GM12878 (cell line): ENCODE results near the gene FAM9C. TPM values are rescaled to one million over a fixed set of nuclear protein-coding genes. Genes with fewer than 3 reads are reported as not detected.

Experiments used
- BCLAF1 ChIP-seq: fragments of 450-650 bp; IDR thresholded peaks from 2 replicates; pipeline ENCODE4 v1.6.1; 2017; ENCODE audit warnings: antibody characterized with exemption, mild to moderate bottlenecking, moderate library complexity
- BRCA1 ChIP-seq: IDR thresholded peaks from 2 replicates; pipeline ENCODE4 v1.6.1; 2011; ENCODE audit warnings: low read depth, low read length, improper control_type of control experiment
- CBFB ChIP-seq: IDR thresholded peaks from 2 replicates; pipeline ENCODE4 v1.6.1; 2016; ENCODE audit warnings: antibody characterized with exemption, low read depth
- HCFC1 ChIP-seq: fragments of 150-350 bp; IDR thresholded peaks from 2 replicates; pipeline ENCODE4 v1.6.1; 2014; ENCODE audit warnings: low read length
- MLLT1 ChIP-seq: fragments of 450-650 bp; IDR thresholded peaks from 2 replicates; pipeline ENCODE4 v1.6.1; 2016; ENCODE audit warnings: mild to moderate bottlenecking
- MTA2 ChIP-seq: fragments of 450-650 bp; IDR thresholded peaks from 2 replicates; pipeline ENCODE4 v1.6.1; 2016; ENCODE audit warnings: low read depth, mild to moderate bottlenecking, moderate library complexity
- MYB ChIP-seq: fragments of 150-350 bp; IDR thresholded peaks from 2 replicates; pipeline ENCODE4 v1.6.1; 2014; ENCODE audit warnings: mild to moderate bottlenecking, low read depth, low read length, borderline replicate concordance
- NR2C2 ChIP-seq: IDR thresholded peaks from 2 replicates; pipeline ENCODE4 v1.6.1; 2011; ENCODE audit warnings: borderline replicate concordance, low read depth; ENCODE audit not compliant: control insufficient read depth, insufficient read length
- PAX5 ChIP-seq: IDR thresholded peaks from 2 replicates; pipeline ENCODE4 v1.6.1; 2011; ENCODE audit warnings: low read depth, low read length, borderline replicate concordance
- RUNX3 ChIP-seq: IDR thresholded peaks from 2 replicates; pipeline ENCODE4 v1.6.1; 2012; ENCODE audit warnings: low read length, inconsistent platforms
- SMAD1 ChIP-seq: fragments of 450-650 bp; IDR thresholded peaks from 2 replicates; pipeline ENCODE4 v1.6.1; 2018; ENCODE audit warnings: mild to moderate bottlenecking, low read depth; ENCODE audit not compliant: partially characterized antibody
- STAT1 ChIP-seq: fragments of 450-650 bp; conservative IDR thresholded peaks from 2 replicates; pipeline ENCODE4 v1.6.1; 2014; ENCODE audit warnings: antibody characterized with exemption, mild to moderate bottlenecking
- USF2 ChIP-seq: IDR thresholded peaks from 2 replicates; pipeline ENCODE4 v1.6.1; 2011; ENCODE audit warnings: low read depth, low read length, improper control_type of control experiment, borderline replicate concordance
- ZBED1 ChIP-seq: IDR thresholded peaks from 2 replicates; pipeline ENCODE4 v1.6.1; 2016; ENCODE audit warnings: borderline replicate concordance
- ZNF217 ChIP-seq: fragments of 450-650 bp; IDR thresholded peaks from 2 replicates; pipeline ENCODE4 v1.6.1; 2017; ENCODE audit warnings: antibody characterized with exemption, mild to moderate bottlenecking
- polyA plus RNA-seq, 11 experiments: library from polyadenylated mRNA; depleted of rRNA in 4 of 11; unstranded in 6 of 11; stranded (reverse) in 5 of 11; fragments of >200 nt; fragmentation: Nextera tagmentation in 4 of 11; fragmentation: Illumina TruSeq in 1 of 11; extraction: Ambion mirVana in 4 of 11; extraction: Trizol in 1 of 11; gene quantifications; 1 replicate in 1 of 11; 2 replicates in 10 of 11; pipeline versions ENCODE4 v1.2.1 to v1.2.3, GENCODE V29; 2011 to 2016; ENCODE audit warnings: inconsistent platforms in 2 of 11, missing spikeins in 2 of 11, low read depth in 1 of 11
- total RNA-seq, 4 experiments: library from RNA; depleted of rRNA in 3 of 4; stranded (reverse); fragments of >200 nt in 3 of 4; fragmentation: Illumina TruSeq in 1 of 4; extraction: Trizol in 1 of 4; gene quantifications; 2 replicates each; pipeline versions ENCODE4 v1.2.1 to v1.2.3, GENCODE V29; 2013 to 2021
- TF ChIP-seq, protein P1 (sequence below): fragments of 450-650 bp; IDR thresholded peaks from 2 replicates; pipeline ENCODE4 v1.6.1; 2018; ENCODE audit warnings: borderline replicate concordance, mild to moderate bottlenecking; ENCODE audit not compliant: partially characterized antibody
- TF ChIP-seq, protein P2 (sequence below): fragments of 450-650 bp; formaldehyde crosslinking; IDR thresholded peaks from 2 replicates; pipeline ENCODE4 v1.4.0; 2020; ENCODE audit warnings: mild to moderate bottlenecking, moderate library complexity

Gene FAM9C
- total and polyA plus RNA-seq, 10 of the 15 experiments (the other 5 are each of a cell fraction or from before 2014, with no cell fraction given), result 0.01 to 0.03 TPM; not detected in 8

- TF ChIP-seq, protein P1, sequence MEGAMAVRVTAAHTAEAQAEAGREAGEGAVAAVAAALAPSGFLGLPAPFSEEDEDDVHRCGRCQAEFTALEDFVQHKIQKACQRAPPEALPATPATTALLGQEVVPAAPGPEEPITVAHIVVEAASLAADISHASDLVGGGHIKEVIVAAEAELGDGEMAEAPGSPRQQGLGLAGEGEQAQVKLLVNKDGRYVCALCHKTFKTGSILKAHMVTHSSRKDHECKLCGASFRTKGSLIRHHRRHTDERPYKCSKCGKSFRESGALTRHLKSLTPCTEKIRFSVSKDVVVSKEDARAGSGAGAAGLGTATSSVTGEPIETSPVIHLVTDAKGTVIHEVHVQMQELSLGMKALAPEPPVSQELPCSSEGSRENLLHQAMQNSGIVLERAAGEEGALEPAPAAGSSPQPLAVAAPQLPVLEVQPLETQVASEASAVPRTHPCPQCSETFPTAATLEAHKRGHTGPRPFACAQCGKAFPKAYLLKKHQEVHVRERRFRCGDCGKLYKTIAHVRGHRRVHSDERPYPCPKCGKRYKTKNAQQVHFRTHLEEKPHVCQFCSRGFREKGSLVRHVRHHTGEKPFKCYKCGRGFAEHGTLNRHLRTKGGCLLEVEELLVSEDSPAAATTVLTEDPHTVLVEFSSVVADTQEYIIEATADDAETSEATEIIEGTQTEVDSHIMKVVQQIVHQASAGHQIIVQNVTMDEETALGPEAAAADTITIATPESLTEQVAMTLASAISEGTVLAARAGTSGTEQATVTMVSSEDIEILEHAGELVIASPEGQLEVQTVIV, result no peak
- TF ChIP-seq SMAD1, result peak; percentile 94
- no peak for TF ChIP-seq HCFC1
- TF ChIP-seq MYB, result no peak
- peak; percentile 98 for TF ChIP-seq MLLT1
- no peak for TF ChIP-seq MTA2
- peak; percentile 93 for TF ChIP-seq RUNX3
- no peak for TF ChIP-seq ZNF217
- TF ChIP-seq PAX5, result peak; percentile 63; the same call in 1 of the 2 replicates
- peak; percentile 66; the same call in 1 of the 2 replicates for TF ChIP-seq CBFB
- TF ChIP-seq NR2C2, result no peak
- TF ChIP-seq STAT1, result no peak
- TF ChIP-seq, protein P2, sequence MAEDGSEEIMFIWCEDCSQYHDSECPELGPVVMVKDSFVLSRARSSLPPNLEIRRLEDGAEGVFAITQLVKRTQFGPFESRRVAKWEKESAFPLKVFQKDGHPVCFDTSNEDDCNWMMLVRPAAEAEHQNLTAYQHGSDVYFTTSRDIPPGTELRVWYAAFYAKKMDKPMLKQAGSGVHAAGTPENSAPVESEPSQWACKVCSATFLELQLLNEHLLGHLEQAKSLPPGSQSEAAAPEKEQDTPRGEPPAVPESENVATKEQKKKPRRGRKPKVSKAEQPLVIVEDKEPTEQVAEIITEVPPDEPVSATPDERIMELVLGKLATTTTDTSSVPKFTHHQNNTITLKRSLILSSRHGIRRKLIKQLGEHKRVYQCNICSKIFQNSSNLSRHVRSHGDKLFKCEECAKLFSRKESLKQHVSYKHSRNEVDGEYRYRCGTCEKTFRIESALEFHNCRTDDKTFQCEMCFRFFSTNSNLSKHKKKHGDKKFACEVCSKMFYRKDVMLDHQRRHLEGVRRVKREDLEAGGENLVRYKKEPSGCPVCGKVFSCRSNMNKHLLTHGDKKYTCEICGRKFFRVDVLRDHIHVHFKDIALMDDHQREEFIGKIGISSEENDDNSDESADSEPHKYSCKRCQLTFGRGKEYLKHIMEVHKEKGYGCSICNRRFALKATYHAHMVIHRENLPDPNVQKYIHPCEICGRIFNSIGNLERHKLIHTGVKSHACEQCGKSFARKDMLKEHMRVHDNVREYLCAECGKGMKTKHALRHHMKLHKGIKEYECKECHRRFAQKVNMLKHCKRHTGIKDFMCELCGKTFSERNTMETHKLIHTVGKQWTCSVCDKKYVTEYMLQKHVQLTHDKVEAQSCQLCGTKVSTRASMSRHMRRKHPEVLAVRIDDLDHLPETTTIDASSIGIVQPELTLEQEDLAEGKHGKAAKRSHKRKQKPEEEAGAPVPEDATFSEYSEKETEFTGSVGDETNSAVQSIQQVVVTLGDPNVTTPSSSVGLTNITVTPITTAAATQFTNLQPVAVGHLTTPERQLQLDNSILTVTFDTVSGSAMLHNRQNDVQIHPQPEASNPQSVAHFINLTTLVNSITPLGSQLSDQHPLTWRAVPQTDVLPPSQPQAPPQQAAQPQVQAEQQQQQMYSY (CRISPR knock-in tag), result 0 out of 2 replicates have a peak, but pooled peaks have one; percentile 45
- peak; percentile 88 for TF ChIP-seq ZBED1
- no peak for TF ChIP-seq BCLAF1
- no peak for TF ChIP-seq BRCA1
- no peak for TF ChIP-seq USF2
Measured at GRCh38 chrX:13005661-13006473, 38.6 kb downstream of the FAM9C start (continued).
